Ureter (tissue), 1 donor: ENCODE measurements around the gene GNG4. TPM values are rescaled to one million over a fixed set of nuclear protein-coding genes. Genes with fewer than 3 reads are reported as not detected.

ENCODE experiments used
- DNase-seq: peaks from one replicate; pipeline ENCODE4 v3.0.0-alpha.2; 2020; ENCODE audit warnings: low spot score
- total RNA-seq: library from RNA; stranded (reverse); gene quantifications from one replicate; pipeline ENCODE4 v1.2.4, GENCODE V29; 2023
- donor health status: DM: yes; HTN: yes; CAD: no.

GNG4 gene
- total RNA-seq, 1 donor from 2014 or later: not detected

- DNase-seq: no peak
These were observed 116.0 kb downstream of the GNG4 start for GRCh38 chr1:235533476-235534168.

- DNase-seq: no peak
These were observed 117.2 kb downstream of the GNG4 start for GRCh38 chr1:235532360-235532759.

- no peak for DNase-seq
These were observed 122.3 kb downstream of the GNG4 start for GRCh38 chr1:235527196-235527814.

GRCh38 chr1:235525314-235525713 lies 124.3 kb downstream of the GNG4 start:
- DNase-seq: no peak

GRCh38 chr1:235516862-235517446 lies 132.6 kb downstream of the GNG4 start:
- no peak for DNase-seq

GRCh38 chr1:235515844-235516512 lies 133.6 kb downstream of the GNG4 start:
- DNase-seq: no peak

GRCh38 chr1:235513495-235514366 lies 135.9 kb downstream of the GNG4 start:
- no peak for DNase-seq

GRCh38 chr1:235511470-235512240 lies 137.9 kb downstream of the GNG4 start:
- no peak for DNase-seq

GRCh38 chr1:235510823-235511222 lies 138.8 kb downstream of the GNG4 start:
- no peak for DNase-seq

GRCh38 chr1:235507623-235508022 lies 142.0 kb downstream of the GNG4 start:
- no peak for DNase-seq

- DNase-seq: peak; percentile 99
These were observed 144.9 kb downstream of the GNG4 start for GRCh38 chr1:235504494-235505222.

GRCh38 chr1:235504122-235504493 lies 145.5 kb downstream of the GNG4 start, which contains the start of gene B3GALNT2:
B3GALNT2 (minus strand) TSS chr1:235504452; CDS start chr1:235504252, 200 bp downstream.
- no peak for DNase-seq

- peak; percentile 50 for DNase-seq
These were observed 146.0 kb downstream of the GNG4 start for GRCh38 chr1:235503403-235504121.

GRCh38 chr1:235502601-235503402 lies 146.8 kb downstream of the GNG4 start:
- DNase-seq: no peak

GRCh38 chr1:235500971-235501540 lies 148.5 kb downstream of the GNG4 start:
- no peak for DNase-seq
